BJ (cell line): ENCODE measurements around the gene MAN2A1. TPM values are rescaled to one million over a fixed set of nuclear protein-coding genes. Genes with fewer than 3 reads are reported as not detected.

ENCODE experiments used
- CTCF ChIA-PET: fragments of 350-600 bp; formaldehyde crosslinking; extraction: SDS; loops from one replicate; lab custom pipeline; 2021; ENCODE audit warnings: antibody characterized with exemption, inconsistent platforms; lab: Yijun Ruan, JAX
- POLR2A ChIA-PET: fragments of 300-600 bp; sonication (Branson Sonifier 250); formaldehyde crosslinking; extraction: SDS; loops from one replicate; lab custom pipeline; 2021; ENCODE audit warnings: antibody characterized with exemption; lab: Charles Lee
- DNase-seq: peaks from one replicate; pipeline ENCODE4 v3.0.0-alpha.2; 2011; ENCODE audit warnings: low read depth
- H3K27me3 ChIP-seq: 2 replicates; pipeline ENCODE4 v1.6.0; 2011; ENCODE audit warnings: low read length; ENCODE audit not compliant: control insufficient read depth, insufficient read depth
- H3K36me3 ChIP-seq: 2 replicates; pipeline ENCODE4 v1.5.1; 2011; ENCODE audit warnings: low read length; ENCODE audit not compliant: control insufficient read depth, insufficient read depth
- H3K4me3 ChIP-seq: 2 replicates; pipeline ENCODE4 v1.5.1; 2011; ENCODE audit warnings: low read depth, mild to moderate bottlenecking, control low read depth, low read length
- CTCF ChIP-seq: IDR thresholded peaks from 2 replicates; pipeline ENCODE4 v1.5.1; 2011; ENCODE audit warnings: low read depth, mild to moderate bottlenecking, control low read depth, inconsistent platforms, low read length, moderate library complexity; ENCODE audit not compliant: insufficient read depth
- polyA plus RNA-seq: library from polyadenylated mRNA; depleted of rRNA; stranded (reverse); fragments of >200 nt; gene quantifications from 2 replicates; pipeline ENCODE4 v1.2.3, GENCODE V29; 2011

The MAN2A1 gene
- polyA plus RNA-seq, 1 experiment, result 18.4 TPM

DNA sequence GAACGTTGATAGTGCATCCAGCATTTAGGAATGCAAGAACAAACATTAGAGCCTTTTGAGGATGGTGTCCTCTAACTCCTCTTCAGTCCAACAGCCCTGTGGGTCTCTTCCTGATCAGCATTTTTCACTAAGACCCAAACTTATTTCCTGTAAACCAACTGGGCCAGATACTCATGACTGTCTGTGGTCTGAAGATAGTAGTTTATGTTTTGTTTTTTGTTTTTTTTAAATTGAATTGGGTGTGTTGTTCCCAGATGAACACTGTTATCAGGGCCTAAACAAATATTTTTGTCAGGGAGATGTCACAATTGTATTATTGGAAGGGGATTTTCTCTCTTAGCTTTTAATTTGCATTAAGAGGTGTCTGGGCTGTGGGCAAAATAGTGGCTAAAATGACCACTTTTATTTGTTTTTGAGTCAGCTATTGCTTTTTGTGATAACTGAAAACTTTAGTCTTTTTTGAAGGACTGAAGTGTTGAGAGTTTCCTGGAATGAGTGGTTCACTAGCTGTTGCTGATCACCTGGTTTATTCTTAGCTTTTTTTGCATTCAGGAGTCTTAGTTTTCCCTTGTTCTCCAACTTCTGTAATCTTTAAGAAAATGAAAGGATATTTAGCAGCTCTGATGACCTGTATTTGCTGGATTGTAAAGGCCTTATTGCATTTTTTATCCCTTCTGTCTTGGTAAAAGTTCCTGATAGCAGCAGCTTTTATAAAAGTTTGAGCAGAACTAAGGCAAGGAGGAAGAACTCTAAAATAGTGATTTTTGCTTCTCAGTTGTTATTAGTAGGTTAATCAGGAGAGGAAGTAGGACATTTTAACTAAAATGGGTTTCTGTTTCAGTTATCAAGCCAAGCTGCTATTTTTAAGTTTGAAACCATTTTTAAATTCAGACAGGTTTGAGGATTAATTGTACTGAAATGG lies 5.5 kb downstream of the MAN2A1 start:
- no peak for DNase-seq
- no peaks in the 10 kb centered on the region for H3K27me3 ChIP-seq
- POLR2A ChIA-PET, result no interaction called here
- no peak for TF ChIP-seq CTCF
- CTCF ChIA-PET, result no interaction called here
- H3K36me3 ChIP-seq, result no peaks in the 10 kb centered on the region; the same call in 1 of the 2 replicates
- no peak overlapping the region for H3K4me3 ChIP-seq

GRCh38 chr5:109697339-109697738 lies 7.6 kb downstream of the MAN2A1 start:
- no peaks in the 10 kb centered on the region for H3K27me3 ChIP-seq
- no peak overlapping the region for H3K4me3 ChIP-seq
- H3K36me3 ChIP-seq, result no peaks in the 10 kb centered on the region; the same call in 1 of the 2 replicates
- ChIA-PET POLR2A (no interaction called here), CTCF (no interaction called here)
- no peak for TF ChIP-seq CTCF
- no peak for DNase-seq

- CTCF ChIA-PET, result no interaction called here
These were observed 10.9 kb downstream of the MAN2A1 start for GRCh38 chr5:109700516-109701153.

DNA sequence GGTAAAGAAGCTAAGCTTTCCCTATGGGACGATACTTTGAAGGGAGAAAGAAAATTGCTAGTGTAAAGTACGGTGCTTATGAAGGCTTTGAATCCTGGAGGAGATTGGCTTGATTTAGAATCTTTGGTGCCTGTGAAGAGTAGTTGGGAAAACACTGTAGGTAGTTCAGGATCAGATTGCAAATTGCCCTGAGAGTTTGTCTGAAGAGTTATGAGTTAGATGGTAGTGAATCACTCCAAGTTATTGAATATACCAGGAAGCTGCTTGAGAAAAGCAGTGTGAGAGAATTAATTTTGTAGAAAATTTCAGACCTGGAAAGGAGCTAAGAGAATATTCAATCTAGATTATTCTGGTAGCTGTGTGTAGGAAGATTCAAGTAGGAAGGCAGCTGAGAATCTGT lies 11.5 kb downstream of the MAN2A1 start:
- no peak overlapping the region for H3K4me3 ChIP-seq
- H3K36me3 ChIP-seq, result no peaks in the 10 kb centered on the region; the same call in 1 of the 2 replicates
- no peak for TF ChIP-seq CTCF
- CTCF ChIA-PET, result interaction anchor here (1.1 kb wide), 1 partner anchor 10 kb away, joined by 5 read pairs; no protein-coding TSS in a partner anchor
- H3K27me3 ChIP-seq, result no peaks in the 10 kb centered on the region
- DNase-seq, result no peak
- POLR2A ChIA-PET, result no interaction called here

More at GRCh38 chr5:109700516-109701153, 10.9 kb downstream of the MAN2A1 start:
- TF ChIP-seq CTCF, result no peak
- H3K27me3 ChIP-seq, result no peaks in the 10 kb centered on the region
- POLR2A ChIA-PET, result no interaction called here
- no peak for DNase-seq
- no peaks in the 10 kb centered on the region; the same call in 1 of the 2 replicates for H3K36me3 ChIP-seq
- H3K4me3 ChIP-seq, result no peak overlapping the region

- ChIA-PET CTCF (interaction anchor here (1.1 kb wide), 1 partner anchor 11 kb away, joined by 5 read pairs; no protein-coding TSS in a partner anchor), POLR2A (no interaction called here)
- H3K4me3 ChIP-seq, result no peak overlapping the region
- no peak for TF ChIP-seq CTCF
- no peaks in the 10 kb centered on the region; the same call in 1 of the 2 replicates for H3K36me3 ChIP-seq
- DNase-seq, result no peak
- H3K27me3 ChIP-seq, result no peaks in the 10 kb centered on the region
These were observed 12.1 kb downstream of the MAN2A1 start for GRCh38 chr5:109701792-109702191.
